Right ventricle myocardium inferior (tissue), 1 donor: ENCODE results near the gene CMSS1. TPM values are rescaled to one million over a fixed set of nuclear protein-coding genes. Genes with fewer than 3 reads are reported as not detected.

Experiments used
- ATAC-seq: fragments of 200-7000 bp; cut with Tn5 transposase; one replicate; pipeline ENCODE4 v1.9.1; 2020; ENCODE audit warnings: mild to moderate bottlenecking, moderate library complexity
- DNase-seq: peaks from one replicate; pipeline ENCODE4 v3.0.0; 2021; ENCODE audit errors: missing footprints
- intact Hi-C: fragments of 100-400 bp; cut with DNase I; formaldehyde crosslinking; loops from one replicate; pipeline ENCODE4 v1.11.0; 2022
- total RNA-seq: library from RNA; stranded (reverse); fragmentation: NEBNext Ultra II Directional; extraction: Animal tissue kit (Norgen Biotek cat#: 25700); gene quantifications from one replicate; pipeline ENCODE4 v1.2.1, GENCODE V29; 2021
- donor health status: DM: no; HTN: yes; CAD: no; lungs with severe emphysema.

Gene CMSS1
- total RNA-seq, 1 donor from 2014 or later: 37.0 TPM

DNA sequence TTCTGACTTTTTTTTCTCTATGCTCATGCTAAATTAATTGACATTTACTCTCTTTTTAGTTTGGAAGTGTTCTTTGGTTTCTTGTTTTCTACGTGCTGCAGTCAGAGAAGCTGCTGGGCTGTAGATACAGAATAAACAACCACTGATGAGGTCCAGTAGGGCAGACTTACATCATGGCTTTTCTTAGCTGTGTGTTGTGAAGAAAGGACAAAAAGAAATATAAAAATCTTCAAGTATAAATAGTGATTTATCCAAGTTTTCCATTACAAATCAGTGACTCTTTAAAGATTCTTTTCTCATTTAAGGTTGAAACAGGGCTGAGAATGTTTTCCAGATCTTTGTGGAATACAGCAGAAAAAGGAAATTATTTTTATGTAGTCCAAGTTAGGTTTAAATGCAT lies 122.2 kb downstream of the CMSS1 start:
- ATAC-seq (no peak), DNase-seq (no peak)
- intact Hi-C loops: loop anchor here (5.0 kb wide), 2 partner anchors 67 to 102 kb away; no protein-coding TSS in a partner anchor

DNA sequence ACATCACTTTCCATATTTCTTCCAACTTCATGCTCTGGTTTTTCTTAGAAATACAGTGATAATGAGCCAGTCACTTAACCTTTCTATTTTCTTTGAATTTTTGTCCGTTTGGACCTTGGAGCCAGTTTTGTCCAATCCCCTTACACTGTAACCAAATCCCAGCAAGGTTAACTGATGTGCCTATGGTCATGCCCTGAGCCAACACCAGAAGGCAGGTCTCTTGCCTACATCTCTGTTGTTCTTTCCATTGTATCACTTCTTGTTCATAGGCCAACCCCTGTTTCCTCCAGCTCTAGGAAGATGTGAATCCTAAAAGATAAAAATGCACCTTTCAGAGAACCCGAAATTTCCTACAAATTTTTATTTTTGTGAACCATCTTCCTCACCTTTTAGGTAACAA lies 122.7 kb downstream of the CMSS1 start:
- ATAC-seq: no peak
- DNase-seq: no peak
- intact Hi-C loops: no loop called here

DNA sequence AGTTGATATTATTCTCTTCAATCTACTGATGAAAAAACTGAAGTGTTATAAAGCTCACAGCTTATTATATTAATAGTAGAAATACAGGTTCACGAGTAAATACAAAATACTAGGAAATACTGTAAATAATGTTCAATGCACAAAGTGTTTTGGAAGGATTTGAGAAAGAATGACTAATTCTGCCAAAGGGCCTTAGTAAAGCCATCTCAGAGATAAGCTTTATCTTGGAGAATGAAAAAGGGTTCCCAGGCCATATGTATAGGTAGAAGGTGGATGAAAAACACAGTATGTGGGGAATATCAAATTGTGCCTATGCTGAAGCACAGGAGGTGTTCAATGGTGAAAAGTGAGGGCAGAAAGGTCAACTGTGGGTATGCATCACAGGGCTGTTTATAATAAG lies 123.5 kb downstream of the CMSS1 start:
- intact Hi-C loops: no loop called here
- DNase-seq: no peak
- ATAC-seq: no peak

DNA sequence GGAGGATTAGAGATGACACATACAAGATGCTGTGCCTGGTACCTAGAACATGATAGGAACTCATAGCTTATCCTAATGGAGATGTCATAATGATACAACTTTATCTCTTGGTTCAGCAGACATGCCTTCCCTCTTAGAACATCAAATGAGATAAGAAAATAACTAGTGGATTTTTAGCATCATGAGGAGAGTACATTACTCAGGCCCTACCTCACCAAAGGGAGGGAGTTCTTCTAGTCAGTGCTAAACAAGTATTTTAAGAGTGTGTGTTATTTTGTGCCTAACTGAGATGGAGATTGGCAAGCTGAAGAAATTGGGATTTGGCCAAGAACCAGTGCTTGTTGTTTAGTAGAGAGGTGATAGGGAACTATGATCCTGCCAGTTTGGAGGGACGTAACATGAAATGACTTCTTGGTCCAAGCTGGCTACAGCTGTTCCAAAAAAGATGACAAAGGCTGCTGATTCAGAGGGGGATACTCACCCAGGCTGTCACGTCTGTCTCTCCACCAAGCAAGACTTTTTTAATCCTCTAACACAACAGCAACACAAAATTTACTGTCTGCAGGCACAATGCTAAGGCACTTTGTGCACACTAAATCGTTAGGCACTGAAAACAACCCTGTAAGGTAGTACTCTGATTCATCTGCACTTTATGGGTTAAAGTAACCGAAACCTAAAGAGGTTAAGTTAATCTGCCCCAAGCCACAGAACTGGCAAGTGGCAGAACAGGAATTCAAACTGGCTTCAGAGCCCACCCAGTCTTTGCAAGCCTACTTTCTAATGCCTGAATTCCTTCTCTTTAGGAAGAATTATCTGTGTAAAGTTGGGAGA lies 126.5 kb downstream of the CMSS1 start:
- intact Hi-C loops: no loop called here
- DNase-seq: no peak
- peak; percentile 70 for ATAC-seq

DNA sequence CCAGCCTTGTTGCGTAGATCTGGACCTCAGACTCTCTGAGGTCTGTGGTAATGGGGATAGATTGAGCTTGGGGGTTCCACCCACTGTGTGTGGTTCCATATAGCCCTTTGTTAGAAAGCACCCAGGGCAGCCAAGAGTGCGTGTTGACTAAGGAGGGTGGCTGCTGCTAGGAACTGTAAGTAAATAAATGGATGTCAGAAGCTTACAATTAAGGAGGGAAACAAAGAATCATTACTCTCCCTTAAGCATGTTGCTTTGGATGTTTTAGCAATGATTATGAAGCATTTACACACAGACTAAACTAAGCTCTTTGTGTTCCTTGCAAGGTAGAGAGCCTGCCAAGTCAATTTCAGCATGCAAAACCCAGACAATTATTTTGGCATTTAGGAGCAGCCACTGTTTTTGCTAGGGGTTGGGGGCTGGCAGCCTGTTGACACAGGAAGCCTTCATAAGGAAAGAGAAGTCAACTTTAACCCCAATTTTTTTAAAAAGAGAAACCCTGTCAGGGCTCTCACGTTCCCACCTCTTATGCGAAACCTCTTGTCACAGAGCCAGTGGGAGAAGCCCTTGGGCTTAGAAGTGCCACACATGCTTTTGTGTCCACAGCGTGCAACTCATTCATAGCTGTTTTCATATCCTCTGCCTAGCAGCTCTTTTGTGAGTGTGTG lies 127.8 kb downstream of the CMSS1 start:
- peak; percentile 59 for ATAC-seq

DNA sequence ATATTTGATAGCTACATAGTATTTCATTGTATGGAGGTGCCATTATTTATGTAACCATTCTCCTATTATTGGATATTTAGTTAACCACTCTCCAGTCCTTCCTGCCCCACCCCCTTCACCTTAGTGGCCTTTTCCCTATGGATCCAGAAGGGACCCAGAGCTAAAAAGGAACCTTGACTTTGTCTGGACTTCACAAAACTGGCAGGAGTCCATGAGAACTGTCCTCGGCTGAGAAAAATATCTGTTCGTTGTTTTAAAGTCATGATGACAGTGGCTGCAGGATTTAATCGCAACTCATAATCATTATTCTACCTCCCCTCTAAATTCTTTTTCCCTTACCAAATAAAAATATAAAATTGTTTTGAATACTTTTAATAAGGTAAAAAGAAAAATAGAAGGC lies 129.7 kb downstream of the CMSS1 start:
- no peak for ATAC-seq
- DNase-seq: no peak
- intact Hi-C loops: no loop called here

More for the DNA sequence above, 127.8 kb downstream of the CMSS1 start:
- intact Hi-C loops: no loop called here
- no peak for DNase-seq

DNA sequence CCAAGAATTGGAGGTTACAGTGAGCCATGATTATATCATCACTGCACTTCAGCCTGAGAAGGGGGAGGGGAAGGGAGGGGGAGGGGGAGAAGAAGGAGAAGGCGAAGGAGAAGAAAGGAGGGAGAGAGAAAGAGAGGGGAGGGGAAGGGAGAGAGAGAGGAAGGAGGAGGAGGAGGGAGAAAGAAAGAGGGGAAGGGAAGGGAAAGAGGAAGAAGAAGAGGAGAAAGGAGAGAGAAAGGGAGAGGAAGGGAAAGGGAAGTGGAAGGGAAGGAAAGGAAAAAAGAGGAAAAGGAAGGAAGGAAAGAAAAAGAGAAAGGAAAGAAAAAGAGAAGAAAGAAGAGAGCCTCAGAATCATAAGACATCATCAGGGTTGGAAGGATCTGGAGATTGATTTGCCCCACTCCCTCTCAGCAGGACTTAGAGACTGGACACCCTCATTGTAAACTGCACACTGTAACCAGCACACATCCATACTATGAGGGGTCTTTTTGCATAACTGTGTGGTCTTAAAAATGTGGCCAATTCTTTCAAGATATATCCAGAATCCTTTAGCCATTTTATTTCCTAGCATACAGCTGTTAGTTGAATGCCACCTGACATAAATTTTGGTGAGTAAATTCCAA lies 130.9 kb downstream of the CMSS1 start:
- intact Hi-C loops: no loop called here
- no peak for ATAC-seq
- DNase-seq: no peak

DNA sequence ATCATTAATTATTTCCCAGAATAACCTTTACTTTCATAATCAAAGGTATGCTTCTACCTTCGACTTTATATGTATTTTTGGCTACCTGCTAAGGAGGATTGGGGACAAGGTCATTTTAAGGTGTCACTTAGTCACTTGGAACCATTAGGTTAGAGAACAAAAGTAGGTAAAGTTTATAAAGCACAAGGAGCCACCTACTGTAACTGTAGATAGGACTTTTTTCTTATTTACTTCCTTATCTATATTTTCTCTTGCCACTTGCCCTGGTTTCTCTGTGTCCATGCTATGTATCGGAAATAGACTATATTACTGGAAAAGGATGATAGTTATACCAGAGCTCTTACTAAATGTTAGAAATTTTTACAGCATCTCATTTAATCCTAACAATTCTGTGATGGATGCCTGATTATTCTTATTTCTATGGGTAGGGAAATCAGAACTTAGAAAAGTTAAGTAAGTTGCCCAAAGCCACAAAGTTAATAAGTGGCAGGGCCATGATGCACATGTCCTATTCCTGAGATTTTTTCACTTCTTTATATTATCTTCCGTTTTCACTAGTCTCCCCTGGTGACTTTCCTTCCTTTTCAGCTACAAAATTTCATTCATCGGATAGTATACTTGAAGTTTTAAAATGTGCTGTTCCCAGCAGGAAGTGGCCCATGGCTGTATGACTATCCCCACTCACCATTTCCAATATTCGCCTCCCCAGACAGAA lies 132.5 kb downstream of the CMSS1 start:
- intact Hi-C loops: no loop called here
- ATAC-seq (no peak), DNase-seq (no peak)

DNA sequence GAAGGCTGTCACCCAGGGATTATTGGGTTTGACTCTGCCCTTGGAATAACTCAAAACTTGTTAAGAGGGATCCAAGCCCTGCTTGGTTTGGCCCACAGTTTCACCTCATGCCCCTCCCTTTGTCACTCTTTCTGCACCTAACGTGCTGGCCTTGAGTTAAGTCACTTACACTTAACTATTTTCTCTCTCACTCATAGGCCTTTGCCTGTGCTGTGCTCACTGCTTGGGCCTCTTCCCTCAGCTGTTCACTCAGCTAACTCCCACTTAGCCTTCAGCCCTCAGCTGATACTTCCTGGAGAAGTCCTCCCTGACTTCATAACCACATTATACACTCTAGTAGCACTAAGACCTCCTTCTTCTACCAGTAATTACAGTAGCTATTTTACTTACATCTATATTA lies 133.3 kb downstream of the CMSS1 start:
- intact Hi-C loops: no loop called here
- ATAC-seq (no peak), DNase-seq (no peak)

DNA sequence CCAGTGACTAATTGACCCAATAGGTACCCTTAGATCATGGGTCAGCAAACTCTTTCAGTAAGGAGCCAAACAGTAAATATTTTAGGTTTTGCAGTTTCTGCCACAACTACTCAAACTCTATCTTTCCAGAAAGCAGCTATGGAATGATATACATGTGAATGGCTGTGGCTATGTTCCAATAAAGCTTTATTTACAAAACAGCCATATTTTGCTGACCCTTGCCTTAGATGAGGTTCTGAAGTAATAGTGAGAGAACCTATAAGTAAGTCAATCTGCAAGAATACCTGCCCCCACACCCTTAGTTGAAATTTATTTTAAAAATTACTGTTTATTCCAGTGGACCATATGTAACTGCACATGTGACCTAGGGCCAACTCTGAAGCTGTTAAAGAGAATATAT lies 134.0 kb downstream of the CMSS1 start:
- DNase-seq (no peak), ATAC-seq (no peak)
- intact Hi-C loops: no loop called here

DNA sequence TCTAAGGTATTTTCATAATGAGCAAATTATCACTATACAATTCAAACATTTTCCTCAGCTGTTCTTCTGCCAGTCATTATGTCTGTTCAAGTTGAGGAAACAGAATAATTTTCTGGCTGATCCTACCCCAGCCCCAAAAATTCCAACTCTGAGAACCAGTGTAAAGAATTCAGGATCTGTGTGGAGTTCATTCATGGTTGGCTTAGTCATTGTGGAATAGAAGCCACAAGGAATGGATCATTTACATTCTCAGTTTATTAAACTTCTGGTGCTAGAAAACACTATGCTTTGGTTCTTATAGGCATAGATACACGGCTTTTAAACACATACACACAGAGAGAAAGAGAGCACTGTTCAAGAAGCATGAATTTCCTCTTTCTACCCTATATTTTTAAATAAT lies 134.6 kb downstream of the CMSS1 start:
- no peak for DNase-seq
- intact Hi-C loops: no loop called here
- no peak for ATAC-seq

DNA sequence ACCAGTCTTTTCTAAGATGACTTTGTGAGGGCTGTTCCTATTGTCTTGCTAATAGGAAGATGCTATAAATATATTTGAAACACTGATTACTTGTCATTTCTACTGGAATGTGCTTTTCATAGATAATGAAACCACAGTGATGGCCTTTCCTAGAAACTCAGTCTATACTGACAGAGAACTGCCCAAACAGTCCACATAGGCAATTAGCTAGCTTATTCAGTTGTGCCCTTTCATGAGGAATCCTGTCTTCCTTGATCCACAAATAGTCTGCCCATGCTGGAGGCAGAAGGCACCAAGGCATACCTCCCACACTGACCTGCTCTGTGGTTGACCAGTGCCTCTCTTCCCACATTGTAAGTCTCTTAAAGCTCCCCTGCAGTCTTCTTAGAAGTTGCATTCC lies 135.9 kb downstream of the CMSS1 start:
- intact Hi-C loops: no loop called here
- no peak for ATAC-seq

DNA sequence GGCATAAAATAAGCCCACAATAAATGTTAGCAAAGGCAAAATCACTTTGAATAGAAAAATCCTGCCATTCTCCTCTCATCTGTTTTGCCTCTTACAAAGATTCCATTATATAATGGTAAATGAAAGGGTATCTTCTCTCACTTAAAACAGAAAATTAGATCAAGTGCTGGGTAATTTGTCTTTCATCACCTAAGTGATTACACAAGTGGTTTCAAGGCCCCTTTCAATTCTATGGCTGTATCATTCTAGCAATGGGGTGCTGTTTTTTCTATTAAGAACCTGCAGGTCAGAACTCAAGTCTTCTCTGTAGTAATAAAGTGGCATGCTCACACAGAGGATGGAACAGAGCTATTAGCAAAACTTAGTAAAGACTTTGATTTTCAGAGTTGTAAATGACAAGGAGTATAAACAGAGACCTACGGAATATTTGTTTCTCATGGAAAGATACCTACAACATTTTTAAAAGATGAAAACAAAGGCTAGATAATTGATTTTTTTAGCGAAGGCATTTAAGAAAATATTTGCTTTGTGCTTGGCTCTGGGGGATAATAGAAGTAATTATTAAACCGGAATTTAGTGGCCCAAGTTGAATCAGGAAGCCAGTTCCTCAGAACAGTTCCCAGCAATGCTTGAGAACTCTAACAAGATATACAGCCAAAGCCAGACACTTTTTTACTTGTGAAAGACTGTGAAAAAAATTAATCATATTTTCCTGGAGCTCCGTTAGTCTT lies 137.4 kb downstream of the CMSS1 start:
- intact Hi-C loops: no loop called here
- DNase-seq (no peak), ATAC-seq (no peak)

More for the DNA sequence above, 135.9 kb downstream of the CMSS1 start:
- DNase-seq: no peak

DNA sequence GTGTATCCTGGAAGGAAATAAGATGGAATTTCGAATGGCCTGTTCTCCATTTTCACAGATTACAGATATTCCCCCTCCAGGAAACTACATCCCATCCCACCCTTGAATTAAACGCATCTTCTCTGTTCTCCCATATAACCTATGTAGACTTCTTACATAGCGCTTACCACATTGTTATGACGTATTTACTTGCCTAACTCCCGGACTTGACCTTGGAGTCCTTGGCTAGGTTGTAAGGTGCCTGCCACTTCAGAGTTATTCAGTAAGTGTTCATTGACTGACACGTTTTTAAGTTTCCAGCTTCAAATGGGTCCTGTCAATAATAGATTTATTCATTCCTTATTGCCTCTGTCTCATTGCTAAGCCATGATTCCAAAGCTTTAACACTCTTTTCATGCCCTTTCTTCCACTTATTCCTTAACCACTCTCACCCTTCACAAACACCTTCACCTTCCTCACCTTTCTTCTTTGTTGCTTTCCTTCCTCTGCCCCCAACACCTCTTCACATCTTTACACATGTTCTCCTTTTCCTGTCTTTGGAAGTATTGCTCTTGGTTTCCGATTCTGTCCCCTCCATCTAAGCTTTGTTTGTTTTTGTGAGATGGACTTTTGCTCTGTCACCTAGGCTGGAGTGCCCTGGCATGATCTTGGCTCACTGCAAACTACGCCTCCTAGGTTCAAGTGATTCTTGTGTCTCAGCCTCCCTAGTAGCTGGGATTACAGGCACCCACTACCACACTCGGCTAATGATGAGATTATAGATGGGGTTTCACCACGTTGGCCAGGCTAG lies 138.3 kb downstream of the CMSS1 start:
- ATAC-seq: no peak

DNA sequence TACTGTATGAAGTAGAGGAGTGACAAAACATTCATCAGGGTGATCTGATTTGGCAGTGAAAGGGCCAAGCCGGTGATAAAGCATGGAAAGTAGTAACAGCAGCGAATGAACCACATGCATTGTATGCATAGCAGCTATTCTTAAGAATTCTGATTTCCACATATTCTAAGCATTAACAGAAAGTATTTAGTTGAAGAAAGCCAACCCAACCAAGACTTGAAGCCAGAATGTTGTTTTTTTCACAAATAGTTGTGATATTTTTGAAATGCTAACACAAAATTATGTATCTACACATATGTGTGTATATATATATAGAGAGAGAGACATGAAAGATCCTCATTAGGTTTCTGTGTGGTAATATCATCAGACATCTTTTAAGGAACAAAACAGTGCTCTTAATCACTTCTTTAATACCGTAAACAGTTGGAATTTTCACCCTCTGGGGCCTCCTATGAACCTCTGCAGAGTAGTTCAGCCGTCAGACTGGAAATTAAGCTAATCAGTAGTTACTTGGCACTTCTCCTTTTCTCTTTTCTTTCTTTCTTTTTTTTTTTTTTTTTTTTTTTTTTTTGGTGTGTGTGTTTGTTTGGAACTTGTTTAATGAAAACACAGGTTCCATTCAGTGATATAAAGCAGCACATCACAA lies 139.6 kb downstream of the CMSS1 start:
- intact Hi-C loops: no loop called here
- ATAC-seq (no peak), DNase-seq (no peak)

More for the DNA sequence above, 138.3 kb downstream of the CMSS1 start:
- intact Hi-C loops: no loop called here
- DNase-seq: no peak

DNA sequence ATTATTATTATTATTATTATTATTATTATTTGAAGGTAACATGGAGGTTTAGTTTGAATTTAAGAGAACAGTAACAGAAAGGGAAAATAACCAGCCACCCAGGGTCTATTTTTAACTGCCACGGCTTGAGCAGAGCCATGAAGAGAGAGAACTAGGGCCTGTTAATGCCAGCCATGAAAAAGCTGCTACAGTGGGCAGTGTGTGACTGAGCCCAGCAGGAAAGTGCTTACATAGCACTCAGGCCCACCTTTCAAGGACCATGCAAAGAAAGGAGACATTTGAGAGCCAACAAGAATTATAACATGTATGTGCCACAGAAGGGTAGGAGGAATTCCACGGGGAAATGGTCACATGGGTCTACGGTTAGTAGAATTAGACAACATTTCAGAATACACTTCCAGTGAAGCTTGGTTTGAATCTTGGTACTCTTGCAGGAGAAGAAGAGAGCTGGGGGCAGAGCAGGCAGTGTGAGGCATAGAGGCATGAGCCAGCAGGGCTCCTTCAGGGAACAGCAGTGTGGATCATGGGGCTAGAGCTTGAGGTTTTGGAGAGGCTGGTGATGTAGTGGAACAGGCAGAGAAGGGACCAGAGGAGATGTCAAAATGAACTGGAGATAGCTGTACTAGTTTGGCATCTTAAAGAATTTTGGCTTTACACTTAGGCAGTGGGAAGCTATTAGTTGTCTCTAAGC lies 140.7 kb downstream of the CMSS1 start:
- no peak for ATAC-seq

More for the DNA sequence above, 140.7 kb downstream of the CMSS1 start:
- intact Hi-C loops: no loop called here
- no peak for DNase-seq
